Transverse colon (tissue), 4 donors: Measurements from ENCODE around the gene UVRAG. TPM values are rescaled to one million over a fixed set of nuclear protein-coding genes. Genes with fewer than 3 reads are reported as not detected.

Experiments
- DNase-seq: peaks from one replicate; pipeline ENCODE4 v3.0.0-alpha.2; 2019
- H3K27ac ChIP-seq, 4 donors: fragments of 200-600 bp; sonication (generic); 2 replicates each; pipeline ENCODE4 v1.5.1; 2016 to 2018; ENCODE audit warnings: inconsistent platforms in 4 of 4
- H3K27me3 ChIP-seq: fragments of 200-600 bp; sonication (generic); 2 replicates; pipeline ENCODE4 v1.5.1; 2017; ENCODE audit warnings: inconsistent platforms
- H3K36me3 ChIP-seq, 4 donors: fragments of 200-600 bp; sonication (generic); 2 replicates each; pipeline ENCODE4 v1.5.1; 2017 to 2019; ENCODE audit warnings: inconsistent platforms in 4 of 4
- H3K4me1 ChIP-seq, 4 donors: fragments of 200-600 bp; sonication (generic); 2 replicates each; pipeline ENCODE4 v1.5.1; 2017 to 2020; ENCODE audit warnings: inconsistent platforms in 4 of 4
- H3K4me3 ChIP-seq, 4 donors: fragments of 200-600 bp; sonication (generic); 1 replicate in 1 of 4; 2 replicates in 3 of 4; pipeline versions ENCODE4 v1.5.1 to v1.6.1; 2017 to 2019; ENCODE audit warnings: inconsistent platforms in 4 of 4
- H3K9me3 ChIP-seq, 2 donors: fragments of 200-600 bp; sonication (generic); 2 replicates each; pipeline ENCODE4 v1.5.1; 2017 to 2019; ENCODE audit warnings: inconsistent platforms in 2 of 2
- CTCF ChIP-seq, 5 experiments: fragments of 200-600 bp in 3 of 5; fragments of 450-650 bp in 2 of 5; sonication (generic) in 3 of 5; IDR thresholded peaks; 1 replicate in 2 of 5; 2 replicates in 3 of 5; pipeline ENCODE4 v1.5.1; 2016 to 2017; ENCODE audit warnings: antibody characterized with exemption in 5 of 5, inconsistent platforms in 3 of 5, mild to moderate bottlenecking in 2 of 5, moderate library complexity in 1 of 5
- EP300 ChIP-seq: sonication (generic); formaldehyde crosslinking; IDR thresholded peaks from one replicate; pipeline ENCODE4 v1.6.1; 2017; ENCODE audit warnings: antibody characterized with exemption, low read depth
- POLR2A ChIP-seq: fragments of 450-650 bp; IDR thresholded peaks from one replicate; pipeline ENCODE4 v1.6.1; 2016; ENCODE audit warnings: antibody characterized with exemption, mild to moderate bottlenecking, moderate library complexity
- POLR2AphosphoS5 ChIP-seq, 3 donors: sonication (generic); formaldehyde crosslinking; IDR thresholded peaks; one replicate each; pipeline ENCODE4 v1.6.1; 2016; ENCODE audit warnings: antibody characterized with exemption in 3 of 3
- WGBS, 2 donors: methylation state at CpG; one replicate each; pipeline ENCODE4 v1.1.5; 2018; ENCODE audit warnings: low coverage in 1 of 2; 5-methylcytosine and 5-hydroxymethylcytosine counted together
- in situ Hi-C, 4 donors: fragments of 200-750 bp; cut with MboI; loops; one replicate each; pipeline versions ENCODE4 v1.15.0 to v1.15.1; 2017; ENCODE audit warnings: low sequenced_read_pairs in 3 of 4, low pct_ligation_motif_present in 1 of 4, low pct_unique_long_range_greater_than_20kb in 1 of 4
- intact Hi-C: fragments of 100-400 bp; cut with DNase I; formaldehyde crosslinking; loops from one replicate; pipeline ENCODE4 v1.15.1; 2023; ENCODE audit warnings: low total_unique reads
- total RNA-seq, 4 donors: library from RNA; depleted of rRNA; stranded (reverse); fragments of >200 nt; gene quantifications; one replicate each; pipeline ENCODE4 v1.1.0, GENCODE V29; 2016

Gene UVRAG
- total RNA-seq, 4 donors from 2014 or later: 12.7 to 34.6 (median 19.3) TPM

- Histone ChIP-seq H3K4me1 (peaks cover 0 to 2% (median 0%) of the 10 kb centered on the region in 4 donors), H3K4me3 (no peak overlapping the region), H3K9me3 (no peaks in the 10 kb centered on the region), H3K27ac (no peak overlapping the region), H3K36me3 (no peaks in the 10 kb centered on the region), H3K27me3 (no peaks in the 10 kb centered on the region)
- no peak for DNase-seq
- intact Hi-C loops (no loop called here), in situ Hi-C loops (no loop called here)
- WGBS, 2 donors: 88% methylated on average over 4 of the region's 4 CpGs; no CpG with 5 or more reads in 1 of the 2 donors
- TF ChIP-seq EP300: no peak
- TF ChIP-seq POLR2AphosphoS5 (IDR thresholded peaks at IDR 0.05): no peak
- no peak for TF ChIP-seq CTCF (IDR thresholded peaks at IDR 0.05)
- no peak for TF ChIP-seq POLR2A
Measured at GRCh38 chr11:75783416-75784084, 31.5 kb upstream of the UVRAG start.

- Histone ChIP-seq H3K9me3 (no peaks in the 10 kb centered on the region), H3K4me1 (peaks cover 0 to 2% (median 0%) of the 10 kb centered on the region in 4 donors), H3K27ac (no peak overlapping the region), H3K36me3 (no peaks in the 10 kb centered on the region), H3K27me3 (no peaks in the 10 kb centered on the region), H3K4me3 (no peak overlapping the region)
- no peak for DNase-seq
- intact Hi-C loops: no loop called here
- in situ Hi-C loops: no loop called here
- TF ChIP-seq CTCF (IDR thresholded peaks at IDR 0.05) (no peak), POLR2AphosphoS5 (IDR thresholded peaks at IDR 0.05) (no peak), POLR2A (no peak), EP300 (no peak)
- WGBS, 2 donors: 97 to 100% methylated on average over 1 to 2 of the region's 2 CpGs
Measured at GRCh38 chr11:75784085-75784478, 30.9 kb upstream of the UVRAG start.

- no peaks in the 10 kb centered on the region for H3K36me3 ChIP-seq
- in situ Hi-C loops: no loop called here
- H3K27ac ChIP-seq: no peak overlapping the region
- H3K4me1 ChIP-seq: peaks cover 0 to 2% (median 0%) of the 10 kb centered on the region in 4 donors
- no peak for DNase-seq
- 87% methylated on average over 1 of the region's 1 CpG; no CpG with 5 or more reads in 1 of the 2 donors for WGBS, 2 donors
- H3K9me3 ChIP-seq: no peaks in the 10 kb centered on the region
- no peak overlapping the region for H3K4me3 ChIP-seq
- no peaks in the 10 kb centered on the region for H3K27me3 ChIP-seq
- TF ChIP-seq POLR2AphosphoS5 (IDR thresholded peaks at IDR 0.05): no peak
- no peak for TF ChIP-seq EP300
- no peak for TF ChIP-seq CTCF (IDR thresholded peaks at IDR 0.05)
- no peak for TF ChIP-seq POLR2A
- intact Hi-C loops: no loop called here
Measured at GRCh38 chr11:75784506-75784905, 30.5 kb upstream of the UVRAG start.

GRCh38 chr11:75785187-75785586 lies 29.8 kb upstream of the UVRAG start:
- H3K4me3 ChIP-seq: no peak overlapping the region
- H3K9me3 ChIP-seq: no peaks in the 10 kb centered on the region
- 81% methylated on average over 4 of the region's 4 CpGs; no CpG with 5 or more reads in 1 of the 2 donors for WGBS, 2 donors
- H3K4me1 ChIP-seq: peaks cover 0 to 2% (median 0%) of the 10 kb centered on the region in 4 donors
- in situ Hi-C loops (no loop called here), intact Hi-C loops (no loop called here)
- no peak for TF ChIP-seq POLR2A
- no peak for DNase-seq
- no peaks in the 10 kb centered on the region for H3K36me3 ChIP-seq
- no peaks in the 10 kb centered on the region for H3K27me3 ChIP-seq
- no peak overlapping the region for H3K27ac ChIP-seq
